Neural progenitor cell (in vitro differentiated cells): ENCODE measurements around the gene NPC1L1.

ENCODE experiments used
- CTCF ChIP-seq: fragments of 200-600 bp; sonication (generic); IDR thresholded peaks from 2 replicates; pipeline ENCODE4 v1.5.1; 2017; ENCODE audit warnings: antibody characterized with exemption, mild to moderate bottlenecking
- EZH2 ChIP-seq: fragments of 200-600 bp; sonication (generic); IDR thresholded peaks from 2 replicates; pipeline ENCODE4 v1.6.1; 2017; ENCODE audit warnings: antibody characterized with exemption, mild to moderate bottlenecking, moderate library complexity
- EZH2phosphoT487 ChIP-seq: fragments of 200-600 bp; sonication (generic); IDR thresholded peaks from 2 replicates; pipeline ENCODE4 v1.6.1; 2017; ENCODE audit warnings: antibody characterized with exemption

- no peak for TF ChIP-seq EZH2
- TF ChIP-seq CTCF, result no peak
- no peak for TF ChIP-seq EZH2phosphoT487
These were observed 21.0 kb upstream of the NPC1L1 start for GRCh38 chr7:44561962-44562621.
